Stimulated activated CD4-positive, alpha-beta T cell treated with anti-CD3 and anti-CD28 coated beads, Interleukin-15, amount 100 ng/mL, for 48 hours (primary cell): ENCODE results near the gene RABL2A.
"Not testable (repeated sequence)": the region's sequence is repeated elsewhere in the genome, so short reads cannot be mapped to it uniquely, and the experiment has no call there.

Experiments used
- DNase-seq, 2 donors: peaks; one replicate each; pipeline ENCODE4 v3.0.0-alpha.2; 2020; ENCODE audit warnings: low read depth in 2 of 2

RABL2A gene

GRCh38 chr2:113626616-113627330, at the start of gene RABL2A:
TSS of gene RABL2A (plus strand) at chr2:113627266. CDS start at chr2:113628607, 1,341 bp downstream.
- DNase-seq: peak; percentile 70 to 71

- DNase-seq: not testable (repeated sequence)
Observed at GRCh38 chr2:113578508-113578907, 48.6 kb upstream of the RABL2A start.

DNA sequence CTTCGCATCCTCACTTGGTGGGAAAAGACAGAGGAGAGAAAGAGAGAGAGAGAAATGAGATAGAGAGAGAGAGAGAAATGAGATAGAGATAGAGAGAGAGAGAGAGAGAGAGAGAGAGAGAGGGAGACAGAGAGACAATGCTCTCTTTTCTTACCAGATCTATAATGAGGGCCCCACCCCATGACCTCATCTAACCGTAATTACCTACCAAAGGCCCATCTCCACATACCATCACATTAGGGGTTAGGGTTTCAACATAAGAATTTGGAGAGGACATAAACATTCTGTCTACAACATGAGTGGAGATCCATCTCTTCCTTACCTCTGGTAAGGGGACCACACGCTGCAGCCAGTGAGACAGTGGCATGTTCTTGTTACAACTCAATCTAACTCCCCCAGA, 44.6 kb upstream of the RABL2A start:
- not testable (repeated sequence) for DNase-seq

DNA sequence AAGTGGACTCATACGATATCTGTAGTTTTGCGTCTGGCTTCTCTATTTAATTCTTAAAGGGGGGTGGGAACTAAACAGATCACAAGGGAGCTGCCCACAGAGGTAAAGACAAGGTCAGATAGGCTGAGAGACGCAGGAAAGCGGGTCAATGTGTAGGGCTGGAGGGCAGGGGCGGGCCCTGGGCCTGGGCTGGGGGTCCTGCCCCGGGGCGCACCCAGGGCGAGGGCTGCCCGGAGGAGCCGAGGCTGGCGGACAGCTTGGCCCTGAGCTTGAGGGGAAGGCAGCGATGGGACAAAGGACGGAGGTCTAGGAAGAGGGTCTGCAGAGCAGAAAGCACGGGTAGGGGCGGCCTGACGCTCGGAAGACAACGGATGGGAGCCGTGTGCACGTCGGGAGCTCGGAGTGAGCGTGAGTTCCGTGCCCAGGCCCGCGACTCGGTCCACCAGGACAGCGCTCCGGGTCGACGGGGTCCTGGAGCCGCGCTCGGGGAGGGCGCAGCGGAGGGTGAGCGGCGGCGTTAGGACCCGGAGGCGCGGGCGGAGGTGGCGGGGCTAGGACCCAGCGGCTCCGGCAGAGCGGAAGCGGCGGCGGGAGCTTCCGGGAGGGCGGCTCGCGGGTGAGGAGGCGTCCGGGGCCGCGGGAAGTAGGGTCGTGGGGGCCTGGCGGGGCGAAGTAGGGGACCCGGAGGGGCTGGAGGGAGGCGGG, 43.4 kb upstream of the RABL2A start:
- peak; percentile 61 to 78 for DNase-seq

- not testable (repeated sequence) for DNase-seq
Observed at GRCh38 chr2:113584311-113585092, 42.6 kb upstream of the RABL2A start.

GRCh38 chr2:113587201-113587600, 39.9 kb upstream of the RABL2A start:
- peak in 1 of 2 donors; percentile 57 for DNase-seq

DNA sequence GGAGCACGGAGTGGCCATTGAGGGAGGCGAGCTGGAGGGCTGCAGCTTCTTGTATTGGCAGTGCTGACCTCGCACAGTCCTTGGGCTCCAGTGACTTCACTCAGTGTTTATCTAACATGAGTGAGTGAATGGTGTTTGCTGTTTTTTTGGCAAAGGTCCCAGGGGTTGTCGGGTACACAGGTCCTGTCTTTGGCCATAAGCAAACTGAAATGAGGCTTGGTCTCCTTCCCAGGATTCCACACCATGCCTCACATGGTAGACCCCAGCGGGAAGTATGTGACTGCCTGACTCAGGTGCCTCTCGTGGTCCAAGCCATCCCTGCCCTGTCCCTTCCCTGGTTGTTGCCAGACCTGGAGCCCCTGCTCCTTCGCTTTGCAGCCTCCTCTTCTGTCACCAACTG, 37.5 kb upstream of the RABL2A start:
- DNase-seq: not testable (repeated sequence)

DNA sequence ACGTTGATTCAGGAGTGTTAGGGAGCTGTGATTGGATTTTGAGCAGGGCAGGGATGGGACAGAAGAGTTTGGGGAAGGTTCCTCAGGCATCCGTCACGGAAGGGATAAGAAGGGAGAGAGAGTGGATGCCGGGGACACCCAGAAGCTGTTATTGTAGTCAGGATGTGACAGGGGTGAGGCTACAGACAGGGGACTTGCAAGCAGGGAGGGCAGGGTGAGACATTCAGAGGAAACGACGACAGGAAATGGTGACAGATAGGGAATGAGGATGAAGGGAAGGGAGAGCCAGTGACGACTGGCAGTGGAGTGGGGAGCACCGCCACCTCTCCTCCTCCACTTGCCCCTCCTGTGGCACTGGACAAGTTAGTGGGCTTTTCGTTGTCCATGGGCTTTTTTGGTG, 35.1 kb upstream of the RABL2A start:
- not testable (repeated sequence) for DNase-seq

DNA sequence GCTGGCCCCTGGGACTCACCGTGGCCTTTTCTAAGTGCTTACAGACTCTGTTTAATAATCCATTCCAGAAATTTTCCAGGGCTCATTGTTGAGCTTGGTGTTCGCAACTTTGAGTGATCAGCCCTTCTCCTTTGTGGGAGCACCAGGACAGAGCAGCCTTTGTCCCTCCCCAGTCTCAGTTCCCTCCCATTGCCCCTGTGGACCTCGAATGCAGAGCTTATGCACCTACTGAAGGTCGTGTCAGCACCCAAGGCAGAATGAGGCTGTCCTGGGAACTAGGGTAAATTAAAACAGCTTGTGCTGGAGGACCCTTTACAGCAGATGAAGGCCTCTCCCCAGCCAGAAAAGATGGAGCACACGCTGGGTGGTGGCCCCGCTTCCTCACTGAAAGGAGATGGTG, 33.8 kb upstream of the RABL2A start:
- DNase-seq: not testable (repeated sequence)

GRCh38 chr2:113595725-113596124, 31.3 kb upstream of the RABL2A start:
- not testable (repeated sequence) for DNase-seq

DNA sequence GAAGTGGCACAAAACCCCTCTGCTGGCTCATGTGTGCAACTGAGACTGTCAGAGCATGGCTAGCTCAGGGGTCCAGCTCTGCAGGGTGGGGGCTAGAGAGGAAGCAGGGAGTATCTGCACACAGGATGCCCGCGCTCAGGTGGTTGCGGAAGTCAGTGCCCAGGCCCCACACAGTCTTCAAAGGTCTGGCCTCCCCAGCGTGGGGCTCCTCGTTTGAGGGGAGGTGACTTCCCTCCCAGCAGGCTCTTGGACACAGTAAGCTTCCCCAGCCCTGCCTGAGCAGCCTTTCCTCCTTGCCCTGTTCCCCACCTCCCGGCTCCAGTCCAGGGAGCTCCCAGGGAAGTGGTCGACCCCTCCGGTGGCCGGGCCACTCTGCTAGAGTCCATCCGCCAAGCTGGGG, 29.9 kb upstream of the RABL2A start:
- DNase-seq: not testable (repeated sequence)

DNA sequence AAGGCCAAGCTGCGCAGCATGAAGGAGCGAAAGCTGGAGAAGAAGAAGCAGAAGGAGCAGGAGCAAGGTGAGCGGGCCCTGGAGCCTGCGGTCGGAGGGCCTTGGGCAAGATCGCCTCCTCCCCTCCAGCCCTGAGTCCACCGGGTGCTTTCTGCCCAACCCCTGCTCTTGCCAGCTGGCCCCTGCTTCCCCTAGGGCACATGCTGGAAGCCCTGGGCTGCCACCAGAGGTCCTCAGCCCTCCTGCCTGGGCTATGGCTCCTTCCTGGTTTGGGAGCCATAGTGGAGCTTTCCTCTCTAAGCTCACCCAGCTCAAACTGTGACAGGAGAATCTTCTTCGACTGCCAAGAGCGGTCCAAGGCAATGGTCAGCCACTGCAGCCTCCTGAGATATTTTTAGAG, 29.5 kb upstream of the RABL2A start:
- not testable (repeated sequence) for DNase-seq

DNA sequence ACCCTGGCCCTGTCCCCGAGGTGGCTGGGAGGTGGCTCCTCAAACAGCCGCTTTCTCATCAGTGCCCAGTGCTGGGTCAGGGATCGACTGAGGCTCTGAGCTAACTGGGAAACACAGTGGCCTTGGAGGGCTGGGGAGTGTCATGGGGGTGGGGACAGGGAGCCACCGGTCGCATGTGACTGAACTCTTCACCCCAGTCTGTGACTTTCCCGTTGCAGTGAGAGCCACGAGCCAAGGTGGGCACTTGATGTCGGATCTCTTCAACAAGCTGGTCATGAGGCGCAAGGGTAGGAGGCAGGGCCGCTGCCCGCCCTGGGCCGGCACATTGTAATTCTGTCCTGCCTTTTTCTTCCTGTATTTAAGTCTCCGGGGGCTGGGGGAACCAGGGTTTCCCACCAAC, 28.9 kb upstream of the RABL2A start:
- DNase-seq: not testable (repeated sequence)

DNA sequence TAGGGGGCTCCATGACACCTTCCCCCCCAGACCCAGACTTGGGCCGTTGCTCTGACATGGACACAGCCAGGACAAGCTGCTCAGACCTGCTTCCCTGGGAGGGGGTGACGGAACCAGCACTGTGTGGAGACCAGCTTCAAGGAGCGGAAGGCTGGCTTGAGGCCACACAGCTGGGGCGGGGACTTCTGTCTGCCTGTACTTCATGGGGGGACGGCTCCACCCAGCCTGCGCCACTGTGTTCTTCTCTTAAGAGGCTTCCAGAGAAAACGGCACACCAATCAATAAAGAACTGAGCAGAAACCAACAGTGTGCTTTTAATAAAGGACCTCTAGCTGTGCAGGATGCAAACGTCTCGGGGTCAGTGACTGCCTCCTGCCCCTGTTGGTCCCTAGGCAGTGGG, 28.3 kb upstream of the RABL2A start:
- DNase-seq: not testable (repeated sequence)

- not testable (repeated sequence) for DNase-seq
Observed at GRCh38 chr2:113599208-113599607, 27.9 kb upstream of the RABL2A start.

- peak; percentile 55 to 63 for DNase-seq
Observed at GRCh38 chr2:113602040-113602769, 24.9 kb upstream of the RABL2A start.

GRCh38 chr2:113602869-113603466, 24.1 kb upstream of the RABL2A start:
- no peak for DNase-seq

DNA sequence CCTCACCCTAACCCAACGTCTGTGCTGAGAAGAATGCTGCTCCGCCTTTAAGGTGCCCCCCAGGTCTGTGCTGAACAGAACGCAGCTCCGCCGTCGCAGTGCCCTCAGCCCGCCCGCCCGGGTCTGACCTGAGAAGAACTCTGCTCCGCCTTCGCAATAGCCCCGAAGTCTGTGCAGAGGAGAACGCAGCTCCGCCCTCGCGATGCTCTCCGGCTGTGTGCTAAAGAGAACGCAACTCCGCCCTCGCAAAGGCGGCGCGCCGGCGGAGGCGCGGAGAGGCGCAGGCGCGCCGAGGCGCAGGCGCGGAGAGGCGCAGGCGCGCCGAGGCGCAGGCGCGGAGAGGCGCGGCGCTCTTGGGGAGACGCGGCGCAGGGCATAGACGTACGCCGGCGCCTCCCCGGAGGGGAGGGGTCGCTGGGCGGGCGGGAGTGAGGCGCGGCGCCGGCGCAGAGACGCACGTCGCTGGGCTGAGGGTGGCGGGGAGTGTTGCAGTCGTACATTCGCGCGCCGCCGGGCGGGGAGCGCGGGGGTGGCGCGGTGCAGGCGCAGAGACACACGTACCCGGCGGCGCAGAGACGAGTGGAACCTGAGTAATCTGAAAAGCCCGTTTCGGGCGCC, 23.5 kb upstream of the RABL2A start:
- peak; percentile 81 for DNase-seq

DNA sequence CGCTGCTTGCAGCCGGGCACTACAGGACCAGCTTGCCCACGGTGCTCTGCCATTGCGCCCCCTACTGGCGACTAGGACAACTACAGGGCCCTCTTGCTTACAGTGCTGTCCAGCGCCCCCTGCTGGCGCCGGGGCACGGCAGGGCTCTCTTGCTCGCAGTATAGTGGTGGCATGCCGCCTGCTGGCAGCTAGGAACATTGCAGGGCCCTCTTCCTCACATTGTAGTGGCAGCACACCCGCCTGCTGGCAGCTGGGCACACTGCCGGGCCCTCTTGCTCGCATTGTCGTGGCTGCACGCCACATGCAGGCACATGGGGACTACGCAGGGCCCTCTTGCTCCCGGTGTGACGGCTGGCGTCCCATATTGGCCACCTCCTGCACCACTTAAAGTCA, 23.0 kb upstream of the RABL2A start:
- peak; percentile 90 to 91 for DNase-seq

DNA sequence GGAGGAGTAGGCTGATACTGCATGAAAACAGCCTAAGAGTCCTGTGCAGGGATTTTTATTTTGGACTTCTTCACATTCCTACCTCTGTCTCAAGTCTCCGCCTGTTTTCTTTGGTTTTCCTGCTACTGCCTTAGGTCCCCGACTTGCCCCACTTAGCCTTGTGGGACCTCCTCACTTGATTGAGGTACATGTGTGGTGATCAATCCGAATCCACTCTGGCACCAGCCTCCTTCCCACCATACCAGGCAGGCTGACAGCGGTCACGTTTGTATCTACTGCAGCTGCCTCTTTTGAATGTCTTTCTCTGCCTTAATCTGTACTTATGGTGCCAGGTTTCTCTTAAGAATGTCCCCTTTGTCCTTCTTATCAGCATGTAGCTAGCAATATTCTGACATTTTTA, 22.4 kb upstream of the RABL2A start:
- DNase-seq: not testable (repeated sequence)

- DNase-seq: not testable (repeated sequence)
Observed at GRCh38 chr2:113606036-113606435, 21.0 kb upstream of the RABL2A start.
